Measurements from ENCODE around the gene LY6G6C. TPM values are rescaled to one million over a fixed set of nuclear protein-coding genes. Genes with fewer than 3 reads are reported as not detected.

Gene LY6G6C
- polyA plus RNA-seq (2013, experiment 1 of 2; ENCODE audit: insufficient read length), result not detected
- 0.20 TPM for polyA plus RNA-seq (2013, experiment 2 of 2; ENCODE audit: insufficient read length)

GRCh38 chr6:31721351-31722020 is at the start of gene LY6G6C:
Gene LY6G6C (minus strand): TSS chr6:31721746. CDS start chr6:31721679, 67 bp downstream.
- DNase-seq, result no peak

- no peak for DNase-seq
Observed at GRCh38 chr6:31770860-31771259, 49.3 kb upstream of the LY6G6C start.

GRCh38 chr6:31769684-31770371 is 48.3 kb upstream of the LY6G6C start:
- peak; percentile 53 for DNase-seq

GRCh38 chr6:31768363-31769257 is 47.1 kb upstream of the LY6G6C start:
- DNase-seq, result no peak

GRCh38 chr6:31767096-31767645 is 45.6 kb upstream of the LY6G6C start:
- DNase-seq, result no peak

GRCh38 chr6:31765910-31766794 is 44.6 kb upstream of the LY6G6C start:
- DNase-seq, result no peak

GRCh38 chr6:31765559-31765909 is 44.0 kb upstream of the LY6G6C start:
- DNase-seq, result no peak

- DNase-seq, result no peak
Observed at GRCh38 chr6:31764198-31764597, 42.7 kb upstream of the LY6G6C start.

GRCh38 chr6:31763619-31763940 is 42.0 kb upstream of the LY6G6C start:
- peak; percentile 84 for DNase-seq

- DNase-seq, result no peak
Observed at GRCh38 chr6:31762878-31763618, 41.5 kb upstream of the LY6G6C start.

- DNase-seq, result no peak
Observed at GRCh38 chr6:31762356-31762755, 40.8 kb upstream of the LY6G6C start, which contains the start of gene SAPCD1. Gene SAPCD1 (plus strand): TSS chr6:31762656. CDS start chr6:31763055, 399 bp downstream.

GRCh38 chr6:31761343-31761742 is 39.8 kb upstream of the LY6G6C start:
- DNase-seq, result no peak

GRCh38 chr6:31760790-31761189 is 39.2 kb upstream of the LY6G6C start:
- DNase-seq, result no peak

GRCh38 chr6:31758281-31758680 is 36.7 kb upstream of the LY6G6C start:
- DNase-seq, result no peak

GRCh38 chr6:31752739-31753319 is 31.3 kb upstream of the LY6G6C start:
- DNase-seq, result peak; percentile 64

GRCh38 chr6:31750411-31751022 is 29.0 kb upstream of the LY6G6C start:
- DNase-seq, result no peak

GRCh38 chr6:31749301-31750036 is 27.9 kb upstream of the LY6G6C start:
- no peak for DNase-seq

GRCh38 chr6:31744422-31744821 is 22.9 kb upstream of the LY6G6C start:
- DNase-seq, result no peak

GRCh38 chr6:31742894-31743293 is 21.3 kb upstream of the LY6G6C start:
- no peak for DNase-seq

All from fibroblast of skin of scalp (primary cell).